ENCODE results near the gene SYNRG. TPM values are rescaled to one million over a fixed set of nuclear protein-coding genes. Genes with fewer than 3 reads are reported as not detected.

SYNRG gene
- total RNA-seq, 4 donors from 2014 or later, result 30.2 to 151 (median 56.7) TPM

DNA sequence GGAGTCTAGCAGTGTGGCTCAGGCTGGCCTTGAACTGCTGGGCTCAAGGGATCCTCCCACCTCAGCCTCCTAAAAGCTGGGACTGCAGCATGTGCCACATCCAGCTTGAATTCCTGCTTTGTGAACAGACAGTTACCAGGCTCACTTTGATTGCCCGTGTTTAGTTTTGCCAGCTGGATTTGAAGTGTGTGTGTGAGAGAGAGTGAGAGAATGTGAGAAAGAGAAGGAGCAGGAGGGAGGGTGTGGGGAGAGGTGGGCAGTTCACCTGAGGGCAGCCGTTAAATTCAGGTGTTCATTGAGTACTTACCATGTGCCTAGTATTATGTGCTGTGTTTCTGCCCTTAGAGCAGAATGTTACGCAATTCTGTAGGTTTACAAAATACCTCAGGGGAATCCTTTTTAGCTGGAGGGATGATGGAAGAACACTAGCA, 114.8 kb downstream of the SYNRG start:
- in situ Hi-C loops (cut with MboI; ENCODE audit: low pct_ligation_motif_present in 1 of 4, low pct_unique_long_range_greater_than_20kb in 1 of 4, low sequenced_read_pairs in 3 of 4), result no loop called here

DNA sequence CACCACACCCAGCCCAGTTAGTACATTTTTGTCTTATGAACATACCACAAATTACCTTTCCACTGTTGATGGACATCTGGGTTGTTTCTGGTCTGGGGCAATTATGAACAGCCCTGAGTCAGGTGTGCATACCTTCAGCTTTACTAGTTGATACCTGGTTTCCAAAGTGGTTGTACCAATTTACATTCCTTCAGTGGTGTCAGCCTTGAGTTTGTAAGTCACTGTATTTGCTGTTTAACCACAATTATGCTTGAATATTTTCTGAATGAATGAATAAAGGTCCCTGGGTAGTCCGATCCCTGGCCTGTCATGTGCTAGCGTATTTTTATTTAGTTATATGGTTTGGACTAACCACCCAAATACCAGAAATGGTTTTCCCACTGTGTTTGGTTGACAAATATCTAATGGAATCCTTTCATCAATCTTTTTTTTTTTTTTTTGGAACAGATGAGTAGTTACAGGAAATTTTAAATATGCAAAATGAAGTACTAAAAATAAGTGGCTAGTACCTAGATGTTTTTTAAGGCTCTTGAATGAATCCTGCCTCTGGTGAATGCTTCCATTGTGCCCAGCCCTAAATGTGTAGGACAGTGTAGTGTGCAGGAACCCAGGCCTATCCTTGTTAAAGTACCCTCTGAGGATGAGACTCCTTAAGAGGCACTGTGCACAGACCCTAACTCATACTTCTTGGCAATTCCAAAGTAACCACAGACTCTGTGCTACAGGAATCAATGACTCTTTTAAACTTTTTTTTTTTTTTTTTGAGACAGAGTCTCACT, 115.8 kb downstream of the SYNRG start:
- H3K4me3 ChIP-seq, result no peak overlapping the region

More for the DNA sequence above, 114.8 kb downstream of the SYNRG start:
- 77 to 94% methylated on average over 2 to 3 of the region's 3 CpGs for WGBS, 2 donors (ENCODE audit: low coverage in 1 of 2)
- no peaks in the 10 kb centered on the region for H3K36me3 ChIP-seq
- no peak overlapping the region for H3K4me3 ChIP-seq
- H3K27ac ChIP-seq, result peak overlapping the region in 2 of 4 donors; percentile 21 to 50
- H3K9me3 ChIP-seq, result no peaks in the 10 kb centered on the region
- no peaks in the 10 kb centered on the region for H3K27me3 ChIP-seq
- no peak for DNase-seq
- intact Hi-C loops (cut with DNase I; ENCODE audit: low total_unique reads), result no loop called here
- no peak for TF ChIP-seq EP300 (IDR thresholded peaks at IDR 0.05; ENCODE audit: low read depth)
- no peak for TF ChIP-seq CTCF (IDR thresholded peaks at IDR 0.05)
- H3K4me1 ChIP-seq, result peaks cover 0 to 21% (median 11%) of the 10 kb centered on the region in 4 donors

GRCh38 chr17:37492167-37492566, 117.1 kb downstream of the SYNRG start:
- H3K9me3 ChIP-seq, result no peaks in the 10 kb centered on the region
- in situ Hi-C loops (cut with MboI; ENCODE audit: low pct_ligation_motif_present in 1 of 4, low pct_unique_long_range_greater_than_20kb in 1 of 4, low sequenced_read_pairs in 3 of 4), result no loop called here
- intact Hi-C loops (cut with DNase I; ENCODE audit: low total_unique reads), result no loop called here

More for the DNA sequence above, 115.8 kb downstream of the SYNRG start:
- Histone ChIP-seq H3K27ac (peak overlapping the region in 1 of 4 donors; percentile 88), H3K9me3 (no peaks in the 10 kb centered on the region), H3K4me1 (peaks cover 0 to 24% (median 18%) of the 10 kb centered on the region in 4 donors), H3K36me3 (no peaks in the 10 kb centered on the region), H3K27me3 (no peaks in the 10 kb centered on the region)
- TF ChIP-seq CTCF (IDR thresholded peaks at IDR 0.05), result no peak
- no peak for TF ChIP-seq POLR2AphosphoS5 (IDR thresholded peaks at IDR 0.05)
- no peak for TF ChIP-seq EP300 (IDR thresholded peaks at IDR 0.05; ENCODE audit: low read depth)
- TF ChIP-seq POLR2A (IDR thresholded peaks at IDR 0.05), result no peak
- in situ Hi-C loops (cut with MboI; ENCODE audit: low pct_ligation_motif_present in 1 of 4, low pct_unique_long_range_greater_than_20kb in 1 of 4, low sequenced_read_pairs in 3 of 4), result no loop called here
- intact Hi-C loops (cut with DNase I; ENCODE audit: low total_unique reads), result no loop called here
- DNase-seq, result no peak
- WGBS, 2 donors (ENCODE audit: low coverage in 1 of 2), result 77 to 85% methylated on average over 2 of the region's 2 CpGs

More at GRCh38 chr17:37492167-37492566, 117.1 kb downstream of the SYNRG start:
- H3K27me3 ChIP-seq, result no peaks in the 10 kb centered on the region
- WGBS, 2 donors (ENCODE audit: low coverage in 1 of 2), result 53 to 63% methylated on average over 3 to 4 of the region's 4 CpGs
- TF ChIP-seq POLR2AphosphoS5 (IDR thresholded peaks at IDR 0.05) (no peak), POLR2A (IDR thresholded peaks at IDR 0.05) (no peak), CTCF (IDR thresholded peaks at IDR 0.05) (no peak), EP300 (IDR thresholded peaks at IDR 0.05; ENCODE audit: low read depth) (no peak)
- H3K27ac ChIP-seq, result peak overlapping the region; percentile 85 to 94 (median 88)
- H3K4me1 ChIP-seq, result peaks cover 0 to 32% (median 23%) of the 10 kb centered on the region in 4 donors
- no peak for DNase-seq
- no peak overlapping the region for H3K4me3 ChIP-seq
- H3K36me3 ChIP-seq, result no peaks in the 10 kb centered on the region
